Progenitor cell of endocrine pancreas (in vitro differentiated cells): ENCODE results near the gene PTTG1IP. TPM values are rescaled to one million over a fixed set of nuclear protein-coding genes. Genes with fewer than 3 reads are reported as not detected.
"Not testable (repeated sequence)": the region's sequence is repeated elsewhere in the genome, so short reads cannot be mapped to it uniquely, and the experiment has no call there.

Source experiments
- DNase-seq: peaks from one replicate; pipeline ENCODE4 v3.0.0; 2021; ENCODE audit warnings: low spot score; ENCODE audit not compliant: unreplicated experiment
- H3K27ac Mint-ChIP-seq: 2 replicates; pipeline ENCODE4 v1.8.0; 2021; ENCODE audit warnings: mild to moderate bottlenecking, moderate library complexity, mixed read lengths
- H3K27me3 Mint-ChIP-seq: 2 replicates; pipeline ENCODE4 v1.8.0; 2021; ENCODE audit warnings: mixed read lengths
- H3K36me3 Mint-ChIP-seq: 2 replicates; pipeline ENCODE4 v1.8.0; 2022; ENCODE audit warnings: mixed read lengths; ENCODE audit not compliant: insufficient read depth
- H3K4me1 Mint-ChIP-seq: 2 replicates; pipeline ENCODE4 v1.8.0; 2021; ENCODE audit warnings: low read depth, mixed read lengths
- H3K4me3 Mint-ChIP-seq: 2 replicates; pipeline ENCODE4 v1.8.0; 2021; ENCODE audit warnings: low read depth, mild to moderate bottlenecking, moderate library complexity, mixed read lengths
- H3K9me3 Mint-ChIP-seq: 2 replicates; pipeline ENCODE4 v1.8.0; 2021; ENCODE audit warnings: low read depth, mixed read lengths
- total RNA-seq: library from RNA; stranded (reverse); gene quantifications from 2 replicates; pipeline ENCODE4 v1.2.1, GENCODE V29; 2021
- TF ChIP-seq, protein P1 (sequence below): fragments of 200-600 bp; sonication (generic); IDR thresholded peaks from one replicate; pipeline ENCODE4 v1.5.0; 2021; ENCODE audit warnings: antibody characterized with exemption, mild to moderate bottlenecking; ENCODE audit not compliant: unreplicated experiment

The PTTG1IP gene
- total RNA-seq, 1 donor from 2014 or later = 221 TPM

DNA sequence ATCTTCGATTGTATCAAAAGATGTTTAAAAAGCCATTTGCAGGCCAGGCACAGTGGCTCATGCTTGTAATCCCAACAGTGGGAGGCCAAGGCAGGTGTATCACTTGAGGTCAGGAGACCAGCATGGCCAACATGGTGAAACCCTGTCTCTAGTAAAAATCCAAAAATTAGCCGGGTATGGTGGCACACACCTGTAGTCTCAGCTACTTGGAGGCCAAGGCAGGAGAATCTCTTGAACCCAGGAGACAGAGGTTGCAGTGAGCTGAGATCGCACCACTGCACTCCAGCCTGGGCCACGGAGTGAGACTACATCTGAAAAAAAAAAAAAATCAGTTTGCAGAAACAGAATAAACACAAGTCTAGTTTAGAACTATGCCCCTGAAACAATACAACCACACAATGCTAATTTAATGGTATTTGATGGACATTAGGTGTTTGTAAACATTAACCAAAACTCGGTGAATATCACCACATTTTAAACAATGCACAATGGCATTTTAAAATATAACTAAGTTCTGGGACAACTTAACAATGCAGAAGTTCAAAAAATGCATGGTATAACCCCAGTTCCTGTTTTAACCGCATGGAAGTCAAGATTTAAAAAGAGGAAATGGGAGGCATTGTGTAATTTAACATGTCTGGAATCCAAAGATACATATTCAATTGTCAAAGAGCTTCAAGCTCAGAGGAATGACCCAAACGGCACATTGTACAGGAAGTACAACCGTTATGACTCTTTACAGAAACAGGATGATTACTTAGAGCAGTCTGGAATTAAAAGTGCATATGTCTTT, 7.1 kb upstream of the PTTG1IP start:
- no peaks in the 10 kb centered on the region for H3K36me3 Mint-ChIP-seq
- H3K9me3 Mint-ChIP-seq = no peaks in the 10 kb centered on the region
- H3K27me3 Mint-ChIP-seq = peaks cover 30% of the 10 kb centered on the region
- no peak overlapping the region for H3K27ac Mint-ChIP-seq
- DNase-seq = no peak
- H3K4me1 Mint-ChIP-seq = no peaks in the 10 kb centered on the region
- H3K4me3 Mint-ChIP-seq = no peak overlapping the region
- TF ChIP-seq, protein P1, sequence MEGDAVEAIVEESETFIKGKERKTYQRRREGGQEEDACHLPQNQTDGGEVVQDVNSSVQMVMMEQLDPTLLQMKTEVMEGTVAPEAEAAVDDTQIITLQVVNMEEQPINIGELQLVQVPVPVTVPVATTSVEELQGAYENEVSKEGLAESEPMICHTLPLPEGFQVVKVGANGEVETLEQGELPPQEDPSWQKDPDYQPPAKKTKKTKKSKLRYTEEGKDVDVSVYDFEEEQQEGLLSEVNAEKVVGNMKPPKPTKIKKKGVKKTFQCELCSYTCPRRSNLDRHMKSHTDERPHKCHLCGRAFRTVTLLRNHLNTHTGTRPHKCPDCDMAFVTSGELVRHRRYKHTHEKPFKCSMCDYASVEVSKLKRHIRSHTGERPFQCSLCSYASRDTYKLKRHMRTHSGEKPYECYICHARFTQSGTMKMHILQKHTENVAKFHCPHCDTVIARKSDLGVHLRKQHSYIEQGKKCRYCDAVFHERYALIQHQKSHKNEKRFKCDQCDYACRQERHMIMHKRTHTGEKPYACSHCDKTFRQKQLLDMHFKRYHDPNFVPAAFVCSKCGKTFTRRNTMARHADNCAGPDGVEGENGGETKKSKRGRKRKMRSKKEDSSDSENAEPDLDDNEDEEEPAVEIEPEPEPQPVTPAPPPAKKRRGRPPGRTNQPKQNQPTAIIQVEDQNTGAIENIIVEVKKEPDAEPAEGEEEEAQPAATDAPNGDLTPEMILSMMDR = no peak

DNA sequence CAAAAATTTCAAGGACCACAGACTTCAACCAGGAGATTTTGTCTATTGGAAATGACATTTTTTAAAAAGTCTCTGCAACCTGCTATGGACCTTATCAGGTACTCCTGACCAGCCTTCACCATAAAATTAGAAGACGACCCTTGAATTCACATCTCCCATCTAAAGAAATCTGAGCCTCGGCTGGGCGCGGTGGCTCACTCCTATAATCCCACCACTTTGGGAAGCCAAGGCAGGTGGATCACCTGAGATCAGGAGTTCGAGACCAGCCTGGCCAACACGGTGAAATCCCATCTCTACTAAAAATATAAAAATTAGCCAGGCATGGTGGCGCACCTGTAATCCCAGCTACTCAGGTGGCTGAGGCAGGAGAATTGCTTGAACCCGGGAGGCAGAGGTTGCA, 5.7 kb upstream of the PTTG1IP start:
- peaks cover 43% of the 10 kb centered on the region for H3K27me3 Mint-ChIP-seq
- H3K4me1 Mint-ChIP-seq, DNase-seq, H3K4me3 Mint-ChIP-seq, H3K27ac Mint-ChIP-seq, H3K9me3 Mint-ChIP-seq, H3K36me3 Mint-ChIP-seq: not testable (repeated sequence)

DNA sequence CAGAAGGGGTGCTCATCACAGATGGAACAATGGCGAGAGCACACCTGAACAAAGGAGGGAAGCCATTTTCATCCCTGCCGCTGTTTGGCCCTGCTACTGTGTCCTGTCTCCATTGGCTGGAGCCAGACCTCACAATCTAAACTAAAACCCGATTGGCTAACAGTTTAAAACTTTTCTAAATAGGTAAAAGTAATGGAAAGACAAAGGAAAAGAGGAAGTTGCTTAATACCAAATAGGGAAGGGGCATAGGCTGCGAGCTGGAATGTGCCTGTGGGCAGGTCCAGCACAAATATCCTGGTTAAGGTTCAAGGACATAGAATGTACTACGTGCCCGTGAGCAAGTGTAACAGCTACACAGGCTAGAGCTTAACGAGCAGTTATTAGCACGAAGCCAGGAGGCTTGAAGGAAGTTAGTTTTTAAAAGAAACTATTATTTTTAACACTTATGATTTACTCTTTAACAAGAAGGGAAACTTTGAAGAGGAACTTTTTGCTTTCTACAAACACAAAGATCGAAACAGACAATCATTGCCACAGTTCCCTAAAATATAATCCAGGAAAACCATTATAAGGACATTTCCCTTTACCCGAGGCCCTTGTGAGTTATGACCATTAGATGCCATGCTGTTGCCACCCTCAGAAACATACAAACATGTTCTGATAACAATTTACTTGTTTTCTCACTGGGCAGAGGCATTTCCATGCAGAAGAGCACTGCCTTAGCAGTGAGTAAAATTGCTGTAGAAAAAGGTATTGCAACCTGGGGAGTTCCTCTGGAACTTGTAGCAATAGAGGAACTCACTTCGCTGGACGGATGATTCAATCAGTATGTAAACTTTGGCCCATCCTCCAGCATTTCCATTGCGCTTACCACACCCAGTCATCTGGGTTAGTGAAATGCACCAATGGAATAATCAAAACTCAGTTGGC, 4.8 kb upstream of the PTTG1IP start:
- Mint-ChIP-seq H3K27ac (no peak overlapping the region), H3K9me3 (no peaks in the 10 kb centered on the region), H3K36me3 (no peaks in the 10 kb centered on the region), H3K27me3 (peaks cover 44% of the 10 kb centered on the region), H3K4me1 (peaks cover 2% of the 10 kb centered on the region), H3K4me3 (no peak overlapping the region)
- TF ChIP-seq, protein P1 = no peak
- DNase-seq = no peak

DNA sequence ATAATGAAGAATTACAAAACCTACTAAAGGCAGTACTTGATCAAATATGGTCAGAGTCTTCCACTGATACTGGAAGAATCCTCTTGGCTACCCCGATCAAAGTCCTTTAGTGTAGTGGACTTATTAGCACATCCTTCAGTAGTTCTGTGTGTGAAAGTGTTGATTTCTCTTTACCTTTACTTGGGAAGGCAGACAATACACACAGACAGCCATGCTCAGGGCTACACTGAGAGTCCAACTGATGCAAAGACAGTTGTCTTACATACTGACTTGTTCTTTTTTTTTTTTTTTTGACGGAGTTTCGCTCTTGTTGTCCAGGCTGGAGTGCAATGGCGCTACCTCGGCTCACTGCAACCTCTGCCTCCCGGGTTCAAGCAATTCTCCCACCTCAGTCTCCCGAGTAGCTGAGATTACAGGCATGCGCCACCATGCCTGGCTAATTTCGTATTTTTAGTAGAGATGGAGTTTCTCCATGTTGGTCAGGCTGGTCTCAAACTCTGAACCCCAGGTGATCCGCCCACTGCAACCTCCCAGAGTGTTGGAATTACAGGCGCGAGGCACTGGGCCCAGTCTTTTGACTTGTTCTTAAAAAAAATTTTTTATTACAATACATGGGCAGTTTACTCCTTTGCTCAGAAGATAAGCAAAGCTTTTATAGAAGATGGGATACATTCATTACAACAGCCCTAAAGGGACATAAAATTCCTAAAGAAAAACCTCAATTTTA, 3.5 kb upstream of the PTTG1IP start:
- Mint-ChIP-seq H3K4me3 (no peak overlapping the region), H3K27ac (no peak overlapping the region), H3K36me3 (no peaks in the 10 kb centered on the region), H3K9me3 (no peaks in the 10 kb centered on the region), H3K27me3 (peaks cover 39% of the 10 kb centered on the region), H3K4me1 (peaks cover 8% of the 10 kb centered on the region)
- no peak for DNase-seq
- TF ChIP-seq, protein P1 = no peak

DNA sequence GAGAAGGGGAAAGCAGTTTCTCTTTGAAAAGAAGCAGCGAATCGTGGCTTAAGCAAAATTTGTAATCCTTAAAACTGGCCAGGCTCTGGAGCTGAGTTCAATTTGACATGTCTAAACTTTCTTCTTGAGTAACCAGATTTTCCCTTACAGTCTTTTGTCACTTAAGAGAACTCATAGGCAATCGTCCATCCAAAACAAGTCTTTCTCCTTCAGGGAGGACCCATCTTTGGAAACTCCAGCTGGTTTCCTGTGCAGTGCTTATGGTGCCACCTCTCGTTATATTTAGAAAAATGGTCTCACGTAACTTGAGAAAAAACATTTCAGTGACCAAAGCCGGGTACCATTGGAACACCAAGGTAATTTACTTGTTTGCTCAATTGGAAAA, 1.8 kb upstream of the PTTG1IP start:
- DNase-seq = no peak
- no peak overlapping the region for H3K27ac Mint-ChIP-seq
- no peak overlapping the region for H3K4me3 Mint-ChIP-seq
- H3K4me1 Mint-ChIP-seq = peaks cover 22% of the 10 kb centered on the region
- no peaks in the 10 kb centered on the region for H3K9me3 Mint-ChIP-seq
- TF ChIP-seq, protein P1 = no peak
- H3K36me3 Mint-ChIP-seq = no peaks in the 10 kb centered on the region
- peaks cover 29% of the 10 kb centered on the region for H3K27me3 Mint-ChIP-seq
